GM13977 (cell line): Measurements from ENCODE around the gene SH3RF1.

Experiments used
- DNase-seq: peaks from one replicate; pipeline ENCODE4 v3.0.0; 2012; ENCODE audit warnings: low spot score
- in situ Hi-C: fragments of 300-500 bp; cut with MboI; formaldehyde crosslinking; loops from one replicate; pipeline ENCODE4 v1.12.0; 2022; ENCODE audit warnings: low sequenced_read_pairs, low pct_unique_long_range_greater_than_20kb, mixed read lengths, inconsistent platforms; ENCODE audit not compliant: unreplicated experiment
- TF ChIP-seq, protein P1 (sequence below): IDR thresholded peaks from 2 replicates; pipeline ENCODE4 v1.5.1; 2012; ENCODE audit warnings: mild to moderate bottlenecking, control low read depth; ENCODE audit not compliant: insufficient read depth; ENCODE audit errors: extremely low read depth, missing control alignments

The SH3RF1 gene

DNA sequence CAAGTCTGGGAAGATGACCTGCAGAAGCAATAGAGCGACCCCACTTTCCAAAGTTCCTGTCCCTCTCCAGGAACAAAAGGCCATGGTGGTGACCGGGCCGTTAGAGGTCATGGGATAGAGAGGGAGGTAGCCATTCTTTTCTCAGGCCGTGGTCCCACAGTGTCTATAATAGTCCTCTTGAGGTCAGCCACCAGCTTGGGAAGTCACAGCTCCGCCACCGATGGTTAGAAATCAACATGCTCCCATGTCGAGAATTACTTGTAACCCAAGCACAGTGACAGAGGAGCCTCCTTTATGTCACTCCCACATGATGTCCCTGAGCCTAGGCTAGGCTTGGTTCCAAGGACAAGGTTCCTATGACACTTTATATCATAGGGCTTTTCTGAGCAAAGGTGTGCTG is 212.4 kb downstream of the SH3RF1 start:
- TF ChIP-seq, protein P1, sequence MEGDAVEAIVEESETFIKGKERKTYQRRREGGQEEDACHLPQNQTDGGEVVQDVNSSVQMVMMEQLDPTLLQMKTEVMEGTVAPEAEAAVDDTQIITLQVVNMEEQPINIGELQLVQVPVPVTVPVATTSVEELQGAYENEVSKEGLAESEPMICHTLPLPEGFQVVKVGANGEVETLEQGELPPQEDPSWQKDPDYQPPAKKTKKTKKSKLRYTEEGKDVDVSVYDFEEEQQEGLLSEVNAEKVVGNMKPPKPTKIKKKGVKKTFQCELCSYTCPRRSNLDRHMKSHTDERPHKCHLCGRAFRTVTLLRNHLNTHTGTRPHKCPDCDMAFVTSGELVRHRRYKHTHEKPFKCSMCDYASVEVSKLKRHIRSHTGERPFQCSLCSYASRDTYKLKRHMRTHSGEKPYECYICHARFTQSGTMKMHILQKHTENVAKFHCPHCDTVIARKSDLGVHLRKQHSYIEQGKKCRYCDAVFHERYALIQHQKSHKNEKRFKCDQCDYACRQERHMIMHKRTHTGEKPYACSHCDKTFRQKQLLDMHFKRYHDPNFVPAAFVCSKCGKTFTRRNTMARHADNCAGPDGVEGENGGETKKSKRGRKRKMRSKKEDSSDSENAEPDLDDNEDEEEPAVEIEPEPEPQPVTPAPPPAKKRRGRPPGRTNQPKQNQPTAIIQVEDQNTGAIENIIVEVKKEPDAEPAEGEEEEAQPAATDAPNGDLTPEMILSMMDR = no peak
- DNase-seq = no peak
- in situ Hi-C loops = no loop called here

DNA sequence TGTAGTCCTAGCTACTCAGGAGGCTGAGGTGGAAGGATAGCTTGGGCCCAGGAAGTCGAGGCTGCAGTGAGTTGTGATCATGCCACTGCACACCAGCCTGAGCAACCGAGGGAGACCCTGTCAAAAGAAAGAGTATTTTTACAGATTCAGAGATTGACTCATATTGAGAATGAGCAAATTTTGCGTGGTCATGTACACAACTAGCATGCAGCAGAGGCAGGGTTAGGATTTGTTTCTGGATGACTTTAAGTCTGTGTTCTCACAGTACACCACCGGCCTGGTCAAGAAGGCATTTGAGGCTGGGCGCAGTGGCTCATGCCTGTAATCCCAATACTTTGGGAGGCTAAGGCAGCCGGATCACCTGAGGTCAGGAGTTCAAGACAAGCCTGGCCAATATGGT is 215.9 kb downstream of the SH3RF1 start:
- TF ChIP-seq, protein P1 = no peak
- peak; percentile 46 for DNase-seq
- in situ Hi-C loops = no loop called here

DNA sequence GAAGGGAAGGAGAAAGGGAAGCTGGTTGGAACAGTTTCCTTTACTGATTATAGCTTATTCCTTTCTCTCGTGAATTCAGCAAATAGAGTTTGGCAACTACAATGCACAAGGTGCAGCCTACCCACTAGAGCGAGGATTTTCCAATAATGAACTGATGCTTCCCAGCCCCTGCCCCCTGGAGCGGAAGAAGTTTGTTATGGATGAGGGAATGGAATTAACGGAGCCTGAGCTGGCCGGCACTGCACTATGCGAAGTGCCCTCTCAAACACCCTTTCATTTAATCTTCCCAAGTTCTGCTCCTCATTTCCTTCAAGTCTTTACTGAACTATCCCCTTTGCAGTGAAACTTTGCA is 218.2 kb downstream of the SH3RF1 start:
- no peak for DNase-seq
- in situ Hi-C loops = no loop called here
- TF ChIP-seq, protein P1 = no peak

DNA sequence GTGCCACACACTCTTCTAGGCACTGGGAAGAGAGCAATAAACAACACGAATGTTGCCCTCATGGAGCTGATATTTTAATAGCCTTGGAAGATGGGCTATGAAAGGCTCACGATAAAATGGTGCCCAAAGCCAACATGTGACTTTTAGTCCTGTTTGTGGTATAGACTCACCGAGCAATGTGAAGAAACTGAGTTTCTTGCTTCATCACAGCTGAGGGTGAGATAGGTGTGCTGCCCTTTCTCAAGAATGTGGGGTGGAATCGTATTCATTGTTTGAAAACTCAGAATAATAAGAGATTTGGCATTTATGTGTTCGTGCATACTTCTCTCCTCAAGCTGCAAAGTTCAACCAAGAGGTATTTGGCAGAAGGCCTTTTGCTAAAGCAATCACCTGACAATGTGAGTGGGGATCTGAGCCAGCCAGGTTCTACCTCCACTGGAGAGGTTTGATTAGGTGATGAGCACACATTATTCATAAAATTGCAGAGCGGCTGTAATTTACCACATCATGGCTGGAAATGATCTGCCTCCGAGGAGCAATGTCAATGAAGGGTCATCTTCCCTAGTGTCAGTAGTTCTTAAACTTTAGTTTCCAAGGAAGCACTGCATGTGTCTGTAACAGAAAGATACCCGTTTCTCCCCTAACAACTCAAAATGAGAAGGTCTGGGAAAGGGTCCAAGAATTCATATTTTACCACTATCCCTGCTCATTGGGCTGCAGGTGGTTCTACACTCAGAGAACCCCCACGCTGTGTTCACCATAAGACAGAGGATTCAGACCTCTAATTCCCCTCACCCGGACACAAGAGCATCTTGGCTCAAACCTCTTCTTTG is 218.8 kb downstream of the SH3RF1 start:
- DNase-seq = no peak
- in situ Hi-C loops = no loop called here
- TF ChIP-seq, protein P1 = no peak

DNA sequence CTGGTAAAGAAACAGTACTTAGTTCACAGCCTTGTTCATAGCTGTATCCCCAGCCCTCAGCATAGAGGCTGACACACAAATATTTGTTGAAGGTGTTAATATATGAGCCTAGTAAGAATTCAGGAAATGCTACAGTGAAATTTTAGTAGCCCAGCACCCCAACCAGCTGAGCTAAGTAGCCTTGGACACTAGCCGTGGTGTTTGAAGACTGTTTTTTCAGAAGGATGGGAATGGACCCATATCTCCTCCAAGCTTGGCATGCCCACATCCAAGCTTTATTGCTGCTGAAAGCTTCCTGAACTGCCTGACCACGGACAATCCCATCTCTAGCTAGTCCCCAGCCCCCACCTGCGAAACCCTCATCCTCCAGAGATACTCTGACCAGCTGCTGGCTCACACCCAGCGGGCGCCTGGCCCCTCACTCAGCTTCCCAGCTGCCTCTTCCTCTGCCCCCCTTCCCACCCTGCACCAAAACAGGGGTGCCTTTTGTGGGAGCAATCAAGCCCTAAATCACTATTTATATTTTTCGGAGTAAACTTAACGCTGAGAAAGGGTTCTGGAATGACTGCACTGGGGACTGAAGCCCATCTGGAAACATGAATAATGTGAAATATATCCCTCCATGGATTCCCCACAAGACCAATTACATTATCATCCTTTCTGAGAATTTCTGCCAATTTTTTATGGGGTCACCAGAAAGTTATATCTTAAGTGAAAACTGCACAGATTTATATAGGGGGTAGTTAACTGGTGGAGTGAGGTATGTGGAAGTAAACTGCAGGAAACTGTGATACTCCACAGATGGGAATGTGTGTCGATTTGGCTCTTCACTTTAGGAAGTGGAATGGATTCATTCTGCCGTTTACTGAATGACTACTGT is 219.6 kb downstream of the SH3RF1 start:
- TF ChIP-seq, protein P1 = no peak
- in situ Hi-C loops = no loop called here
- DNase-seq = no peak

DNA sequence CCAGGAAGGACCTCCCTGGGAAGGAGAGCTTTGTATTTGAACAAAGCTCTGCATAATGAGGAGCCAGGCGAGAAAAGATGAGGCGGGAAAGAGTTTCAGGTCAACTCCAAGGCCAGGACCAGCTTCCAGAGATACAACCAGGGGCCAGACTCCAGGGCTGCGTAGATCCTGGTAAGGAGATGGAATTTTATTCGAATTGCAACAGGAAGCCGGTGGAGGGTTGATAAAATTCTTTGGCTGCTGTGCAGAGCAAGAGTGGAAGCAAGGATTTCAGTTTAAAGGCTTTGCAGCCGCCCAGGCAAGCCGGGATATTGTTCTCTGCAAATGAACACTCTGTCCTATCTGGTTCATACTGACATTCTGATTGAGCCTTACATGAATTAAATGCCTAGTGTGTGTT is 220.5 kb downstream of the SH3RF1 start:
- in situ Hi-C loops = no loop called here
- no peak for DNase-seq
- TF ChIP-seq, protein P1 = no peak
